Astrocyte of the spinal cord (primary cell): ENCODE results near the gene F8.
"Not testable (repeated sequence)": the region's sequence is repeated elsewhere in the genome, so short reads cannot be mapped to it uniquely, and the experiment has no call there.

Experiments used
- DNase-seq: peaks from one replicate; pipeline ENCODE4 v3.0.0; 2011; ENCODE audit warnings: low read depth, low spot score
- H3K4me3 ChIP-seq: 2 replicates; pipeline ENCODE4 v1.5.1; 2011; ENCODE audit warnings: low read depth, mild to moderate bottlenecking, low read length, moderate library complexity
- CTCF ChIP-seq: IDR thresholded peaks from 2 replicates; pipeline ENCODE4 v1.5.1; 2012; ENCODE audit warnings: low read depth, mild to moderate bottlenecking, low read length, inconsistent platforms
- in situ Hi-C: cut with HindIII; loops from 2 replicates; pipeline ENCODE4 v1.10.0; 2017; ENCODE audit warnings: low sequenced_read_pairs

Gene F8

GRCh38 chrX:154822029-154822428 lies 200.5 kb downstream of the F8 start:
- in situ Hi-C loops: no loop called here
- no peak for DNase-seq
- TF ChIP-seq CTCF: no peak

GRCh38 chrX:154821523-154821922 lies 201.0 kb downstream of the F8 start:
- in situ Hi-C loops: no loop called here
- DNase-seq: no peak
- no peak overlapping the region for H3K4me3 ChIP-seq
- TF ChIP-seq CTCF: no peak

More at GRCh38 chrX:154822029-154822428, 200.5 kb downstream of the F8 start:
- no peak overlapping the region for H3K4me3 ChIP-seq

- in situ Hi-C loops: no loop called here
- no peak for TF ChIP-seq CTCF
- DNase-seq: no peak
- no peak overlapping the region for H3K4me3 ChIP-seq
These were observed 202.7 kb downstream of the F8 start for GRCh38 chrX:154819771-154820341.

GRCh38 chrX:154818916-154819770 lies 203.4 kb downstream of the F8 start:
- TF ChIP-seq CTCF: no peak
- in situ Hi-C loops: no loop called here
- no peak for DNase-seq
- no peak overlapping the region for H3K4me3 ChIP-seq

- DNase-seq, in situ Hi-C loops, H3K4me3 ChIP-seq: not testable (repeated sequence)
These were observed 205.4 kb downstream of the F8 start for GRCh38 chrX:154817048-154817618.

- H3K4me3 ChIP-seq, in situ Hi-C loops, DNase-seq: not testable (repeated sequence)
These were observed 206.1 kb downstream of the F8 start for GRCh38 chrX:154816326-154816898.

GRCh38 chrX:154815274-154815818 lies 207.2 kb downstream of the F8 start:
- peak; percentile 34 for DNase-seq
- in situ Hi-C loops: no loop called here
- no peak overlapping the region for H3K4me3 ChIP-seq
- TF ChIP-seq CTCF: no peak
